Measurements from ENCODE around the gene PHF21A.

Gene PHF21A

GRCh38 chr11:46079662-46080061 is 41.6 kb downstream of the PHF21A start:
- in situ Hi-C loops (cut with MboI; ENCODE audit: low sequenced_read_pairs), result no loop called here

- in situ Hi-C loops (cut with MboI; ENCODE audit: low sequenced_read_pairs), result no loop called here
Observed at GRCh38 chr11:46075928-46076327, 45.3 kb downstream of the PHF21A start.

- in situ Hi-C loops (cut with MboI; ENCODE audit: low sequenced_read_pairs), result no loop called here
Observed at GRCh38 chr11:46075168-46075567, 46.1 kb downstream of the PHF21A start.

DNA sequence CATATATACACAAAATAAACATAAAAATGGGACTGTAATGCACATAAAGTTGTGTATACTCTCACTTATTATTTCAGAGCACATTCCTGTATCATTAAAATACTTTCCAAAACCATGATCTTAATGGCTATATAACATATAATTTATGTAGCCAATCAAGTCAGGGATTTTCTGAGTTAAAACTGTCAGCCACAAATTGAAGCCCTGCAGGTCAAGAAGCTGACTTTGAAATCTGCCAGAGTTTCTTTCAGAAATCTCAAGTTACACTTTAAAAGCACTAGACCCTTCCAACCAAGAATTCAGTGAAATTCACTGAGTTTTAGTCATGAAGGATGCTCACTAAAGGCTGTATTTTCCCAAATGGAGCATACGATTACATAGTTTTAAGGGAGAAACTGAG is 47.6 kb downstream of the PHF21A start:
- in situ Hi-C loops (cut with MboI; ENCODE audit: low sequenced_read_pairs), result no loop called here

DNA sequence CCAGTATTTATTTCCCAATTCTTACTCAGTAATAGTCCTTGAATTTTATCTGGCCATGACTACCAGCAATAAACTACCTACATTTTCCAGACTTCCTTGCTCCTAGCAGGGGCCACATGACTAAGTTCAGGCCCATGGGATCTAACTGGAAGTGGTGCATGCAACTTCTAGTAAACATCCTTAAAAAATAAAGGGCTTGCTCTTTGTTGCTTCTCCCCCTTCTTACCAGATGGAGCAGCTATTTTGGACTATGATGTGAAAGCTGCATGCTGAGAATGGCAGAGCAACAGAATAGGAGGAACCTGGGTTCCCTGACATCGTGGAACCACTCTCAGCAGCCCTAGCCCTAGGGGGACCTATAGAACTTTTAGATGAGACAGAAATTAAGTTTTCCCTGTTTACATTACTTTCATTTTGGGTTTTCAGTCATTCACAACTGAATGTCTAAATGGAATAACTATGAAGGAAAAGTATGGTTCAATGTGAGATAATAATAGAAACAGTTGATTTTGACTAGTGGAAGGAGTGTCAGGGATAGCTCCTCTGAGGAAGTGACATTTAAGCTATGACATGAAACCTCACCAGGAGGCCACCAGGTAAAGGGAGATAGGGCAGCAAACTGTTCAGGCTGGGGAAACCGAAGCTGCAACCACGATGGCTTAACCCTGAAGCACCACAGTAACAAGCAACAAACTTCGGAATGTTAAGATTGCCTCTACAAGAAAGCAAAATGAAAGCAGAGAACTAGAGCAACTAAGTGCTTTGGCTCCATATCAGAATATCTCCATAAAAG is 48.9 kb downstream of the PHF21A start:
- in situ Hi-C loops (cut with MboI; ENCODE audit: low sequenced_read_pairs), result no loop called here

GRCh38 chr11:46071091-46071490 is 50.2 kb downstream of the PHF21A start:
- in situ Hi-C loops (cut with MboI; ENCODE audit: low sequenced_read_pairs), result no loop called here

GRCh38 chr11:46069595-46069994 is 51.7 kb downstream of the PHF21A start:
- in situ Hi-C loops (cut with MboI; ENCODE audit: low sequenced_read_pairs), result no loop called here

DNA sequence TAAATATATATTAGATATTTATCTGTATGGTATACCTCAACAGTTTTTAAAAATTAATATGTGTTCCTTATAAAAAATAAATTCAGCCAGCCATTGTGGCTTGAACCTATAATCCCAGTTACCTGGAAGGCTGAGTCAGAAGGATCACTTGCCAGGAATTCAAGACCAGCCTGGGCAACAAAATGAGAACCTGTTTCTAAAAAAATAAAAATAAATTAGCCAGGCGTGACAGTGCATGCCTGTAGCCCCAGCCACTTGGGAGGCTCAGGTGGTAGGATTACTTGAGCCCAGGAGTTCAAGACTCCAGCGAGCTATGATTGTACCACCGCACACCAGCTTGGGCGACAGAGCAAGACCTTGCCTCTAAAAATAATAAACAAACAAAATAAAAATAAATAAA is 54.9 kb downstream of the PHF21A start:
- in situ Hi-C loops (cut with MboI; ENCODE audit: low sequenced_read_pairs), result no loop called here

DNA sequence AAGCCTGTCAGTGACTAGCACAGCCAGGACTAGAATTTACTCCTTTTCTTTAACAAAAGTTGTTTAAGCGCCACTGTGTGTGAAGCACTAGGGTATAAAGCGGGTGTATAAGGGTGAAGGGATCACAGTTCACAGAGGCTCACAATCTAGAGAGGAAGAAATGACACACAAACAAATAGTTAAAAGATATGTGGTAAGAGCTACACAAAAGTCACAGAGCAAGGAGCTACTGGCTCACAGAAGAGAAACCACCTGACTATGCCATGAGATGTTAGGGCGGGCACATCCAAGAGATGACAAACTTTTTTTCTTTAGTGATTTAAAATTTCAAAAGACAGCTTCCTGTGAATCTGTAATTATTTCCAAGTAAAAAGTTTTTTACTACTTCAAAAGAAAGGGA is 55.6 kb downstream of the PHF21A start:
- in situ Hi-C loops (cut with MboI; ENCODE audit: low sequenced_read_pairs), result no loop called here

GRCh38 chr11:46064221-46064620 is 57.0 kb downstream of the PHF21A start:
- in situ Hi-C loops (cut with MboI; ENCODE audit: low sequenced_read_pairs), result no loop called here

- in situ Hi-C loops (cut with MboI; ENCODE audit: low sequenced_read_pairs), result no loop called here
Observed at GRCh38 chr11:46063138-46063537, 58.1 kb downstream of the PHF21A start.

DNA sequence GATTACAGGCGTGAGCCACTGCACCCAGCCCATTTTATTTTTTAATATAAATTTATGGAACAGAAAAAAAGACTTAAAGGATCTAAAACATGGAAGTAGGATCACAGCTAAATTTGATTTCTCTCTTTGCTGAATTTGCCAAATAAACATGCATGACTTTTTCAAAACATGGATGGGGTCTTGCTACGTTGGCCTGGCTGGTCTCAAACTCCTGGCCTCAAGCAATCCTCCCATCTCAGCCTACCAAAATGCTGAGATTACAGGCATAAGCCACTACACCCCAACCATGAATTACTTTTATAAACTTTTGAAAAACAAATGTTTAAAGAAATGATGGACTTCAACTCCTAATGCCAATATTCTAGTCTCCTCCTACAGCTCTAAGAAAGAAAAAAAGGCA is 61.2 kb downstream of the PHF21A start:
- in situ Hi-C loops (cut with MboI; ENCODE audit: low sequenced_read_pairs), result no loop called here

DNA sequence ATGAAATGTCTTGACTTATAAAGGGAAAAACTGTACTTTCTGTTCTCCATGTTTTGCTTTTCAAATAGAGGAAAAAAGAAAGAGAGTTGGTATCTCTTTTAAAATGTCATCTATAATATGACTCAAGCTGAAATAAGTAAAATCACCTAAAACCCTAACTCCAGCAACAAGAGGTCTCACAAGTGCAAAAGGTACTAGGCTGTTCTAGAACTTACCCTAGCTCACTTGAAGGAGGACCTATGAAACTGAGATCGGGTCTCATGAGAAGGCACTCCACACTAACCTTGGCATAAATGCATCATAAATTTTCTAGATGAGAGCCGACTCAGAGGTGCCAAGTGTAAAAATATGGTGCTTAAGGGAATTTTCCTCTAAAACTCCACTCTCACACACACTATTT is 63.8 kb downstream of the PHF21A start:
- in situ Hi-C loops (cut with MboI; ENCODE audit: low sequenced_read_pairs), result no loop called here

- in situ Hi-C loops (cut with MboI; ENCODE audit: low sequenced_read_pairs), result no loop called here
Observed at GRCh38 chr11:46055371-46055770, 65.9 kb downstream of the PHF21A start.

DNA sequence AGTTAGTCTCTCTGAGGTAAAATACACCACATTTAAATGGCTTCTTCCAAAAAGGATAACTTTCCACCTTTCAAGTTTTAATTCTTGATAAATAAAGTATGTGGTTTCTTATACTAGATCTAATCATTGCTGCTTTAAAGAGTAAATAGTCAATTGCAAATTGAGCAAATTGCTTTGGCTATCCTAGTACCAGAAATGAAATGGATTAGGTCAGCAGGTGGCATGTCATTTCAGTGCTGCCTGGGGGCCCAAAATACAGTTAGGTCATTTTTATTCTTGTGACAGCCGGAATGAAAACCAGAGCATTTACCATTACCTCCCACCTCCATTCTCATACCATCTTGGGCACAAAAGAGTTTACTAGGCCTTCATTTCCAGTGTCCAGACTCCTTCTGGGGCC is 70.2 kb downstream of the PHF21A start:
- in situ Hi-C loops (cut with MboI; ENCODE audit: low sequenced_read_pairs), result no loop called here

DNA sequence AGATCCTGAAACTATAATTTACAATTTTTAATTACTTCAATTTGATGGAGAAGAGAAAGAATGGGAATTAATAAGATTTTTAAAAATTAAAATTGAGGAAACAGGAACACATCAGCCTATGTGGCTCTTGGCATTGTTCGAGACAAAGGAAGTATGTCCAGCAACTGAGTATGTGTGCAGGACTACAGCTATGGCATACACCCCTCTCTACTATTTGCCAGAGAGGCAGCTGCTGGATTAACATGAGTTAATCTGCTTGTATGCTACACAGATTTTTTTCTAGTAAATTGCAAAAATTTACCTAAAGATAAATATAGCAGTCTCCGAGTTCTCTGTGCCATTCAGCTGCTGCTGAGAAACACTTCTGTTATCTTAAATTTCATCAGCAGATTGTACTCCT is 70.6 kb downstream of the PHF21A start:
- in situ Hi-C loops (cut with MboI; ENCODE audit: low sequenced_read_pairs), result no loop called here

- in situ Hi-C loops (cut with MboI; ENCODE audit: low sequenced_read_pairs), result no loop called here
Observed at GRCh38 chr11:46050003-46050461, 71.2 kb downstream of the PHF21A start.

DNA sequence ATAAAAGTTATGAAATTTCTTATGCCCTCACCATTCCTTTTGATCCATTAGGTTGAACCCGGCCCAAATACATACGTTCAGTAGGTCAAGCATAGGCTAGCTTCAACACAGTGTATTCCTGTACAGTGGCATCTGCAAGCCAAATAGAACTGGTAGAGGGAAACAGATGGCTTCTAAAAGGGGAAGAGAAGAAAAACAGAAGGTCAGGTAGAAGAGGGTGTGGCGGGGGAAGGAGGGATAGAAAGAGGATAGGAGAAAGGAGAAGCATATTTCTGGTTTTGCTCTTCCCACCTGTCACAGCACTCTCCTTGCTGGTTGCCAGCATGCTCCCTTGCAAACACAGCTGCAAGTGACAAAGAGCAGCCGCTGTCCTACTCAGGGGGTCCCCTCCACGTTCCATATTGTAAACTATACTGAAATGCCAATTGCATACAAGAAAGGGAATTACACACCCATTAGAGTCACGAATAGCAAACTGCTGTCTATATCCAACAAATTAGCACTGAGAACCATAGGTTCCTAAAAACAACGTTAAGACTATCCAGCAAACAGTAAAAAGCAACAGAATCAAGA is 71.8 kb downstream of the PHF21A start:
- in situ Hi-C loops (cut with MboI; ENCODE audit: low sequenced_read_pairs), result no loop called here

DNA sequence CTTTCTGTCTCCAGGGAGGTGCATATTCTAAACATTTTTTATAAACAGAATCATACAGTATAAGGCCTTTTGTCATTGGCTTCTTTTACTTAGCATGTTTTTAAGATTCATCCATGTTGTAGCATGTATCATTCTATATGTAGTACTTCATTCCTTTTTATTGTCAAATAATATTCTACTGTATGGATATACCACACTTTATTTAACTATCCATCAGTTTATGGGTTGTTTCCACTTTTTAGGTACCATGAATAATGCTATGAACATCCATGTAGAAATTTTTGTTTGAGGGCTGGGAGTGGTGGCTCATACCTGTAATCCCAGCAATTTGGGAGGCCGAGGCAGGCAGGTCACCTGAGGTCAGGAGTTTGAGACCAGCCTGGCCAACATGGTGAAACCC is 73.1 kb downstream of the PHF21A start:
- in situ Hi-C loops (cut with MboI; ENCODE audit: low sequenced_read_pairs), result no loop called here

DNA sequence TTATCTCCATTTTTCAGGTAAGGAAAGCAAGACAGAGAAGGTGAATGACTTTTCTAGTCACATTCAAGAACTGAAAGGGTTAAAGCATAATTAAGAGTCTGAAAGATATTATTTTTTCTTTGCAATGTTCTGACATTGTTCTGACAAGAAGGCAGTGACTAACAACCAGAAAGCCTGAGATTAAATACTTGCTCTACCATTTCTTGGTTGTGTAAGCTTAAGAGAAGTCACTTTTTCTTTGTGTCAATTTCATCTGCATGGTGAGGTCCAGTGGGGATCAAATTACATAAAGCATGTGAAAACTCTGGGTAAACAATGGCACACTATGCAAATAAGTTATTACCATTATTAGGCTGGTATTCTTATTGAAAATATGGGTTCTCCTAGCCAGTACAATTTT is 73.7 kb downstream of the PHF21A start:
- in situ Hi-C loops (cut with MboI; ENCODE audit: low sequenced_read_pairs), result no loop called here

DNA sequence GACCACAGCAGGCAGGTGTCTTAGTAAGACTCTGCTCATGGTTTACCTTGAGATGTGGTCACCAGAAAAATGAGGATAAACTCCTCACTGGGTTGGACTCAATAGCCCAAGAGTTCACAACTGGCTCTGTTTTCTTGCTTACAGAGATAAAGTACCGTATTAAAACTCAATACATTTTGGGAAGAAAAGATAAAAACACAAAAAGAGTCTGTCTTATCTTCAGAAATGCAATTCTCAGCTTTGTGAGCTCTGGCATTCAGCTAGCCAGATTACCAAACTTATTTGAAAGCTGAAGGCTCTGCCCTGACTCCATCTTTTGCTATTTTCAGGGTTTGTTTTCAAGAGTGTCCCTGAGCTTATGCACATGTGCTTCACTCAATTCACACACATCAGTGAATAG is 75.4 kb downstream of the PHF21A start:
- in situ Hi-C loops (cut with MboI; ENCODE audit: low sequenced_read_pairs), result no loop called here

GRCh38 chr11:46044601-46045000 is 76.7 kb downstream of the PHF21A start:
- in situ Hi-C loops (cut with MboI; ENCODE audit: low sequenced_read_pairs), result no loop called here

DNA sequence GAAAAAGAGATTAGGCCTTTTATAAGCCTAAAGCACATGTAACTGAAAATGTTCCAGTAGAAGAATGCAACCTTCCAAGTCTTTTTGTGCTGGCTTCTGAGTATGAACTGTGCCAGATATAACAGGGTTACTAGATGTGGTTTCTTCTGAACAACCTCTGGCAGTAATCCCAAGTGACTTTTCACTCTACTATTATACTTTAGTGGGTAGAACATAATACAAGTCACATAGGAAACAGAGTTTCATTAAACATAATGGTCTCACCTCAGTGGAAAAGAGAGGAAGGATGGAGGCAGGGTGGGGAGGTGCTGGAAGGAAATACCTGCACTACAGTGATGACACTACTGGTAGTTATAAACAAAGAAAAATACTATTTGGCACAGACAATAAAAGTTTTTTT is 81.3 kb downstream of the PHF21A start:
- in situ Hi-C loops (cut with MboI; ENCODE audit: low sequenced_read_pairs), result no loop called here
